Measurements from ENCODE around the gene CARD11.
"Not testable (repeated sequence)": the region's sequence is repeated elsewhere in the genome, so short reads cannot be mapped to it uniquely, and the experiment has no call there.

CARD11 gene

GRCh38 chr7:2959103-2959680 is 84.5 kb downstream of the CARD11 start:
- no peak for DNase-seq

- no peak for DNase-seq
Observed at GRCh38 chr7:2958416-2959102, 85.1 kb downstream of the CARD11 start.

GRCh38 chr7:2957369-2957727 is 86.3 kb downstream of the CARD11 start:
- not testable (repeated sequence) for DNase-seq

- DNase-seq: no peak
Observed at GRCh38 chr7:2956526-2957368, 86.9 kb downstream of the CARD11 start.

- no peak for DNase-seq
Observed at GRCh38 chr7:2956076-2956475, 87.6 kb downstream of the CARD11 start.

- DNase-seq: no peak
Observed at GRCh38 chr7:2955269-2955668, 88.4 kb downstream of the CARD11 start.

- DNase-seq: no peak
Observed at GRCh38 chr7:2954433-2954853, 89.2 kb downstream of the CARD11 start.

GRCh38 chr7:2953588-2954407 is 89.9 kb downstream of the CARD11 start:
- DNase-seq: no peak

GRCh38 chr7:2953099-2953498 is 90.6 kb downstream of the CARD11 start:
- DNase-seq: no peak

- no peak for DNase-seq
Observed at GRCh38 chr7:2952316-2952715, 91.4 kb downstream of the CARD11 start.

GRCh38 chr7:2950578-2950977 is 93.1 kb downstream of the CARD11 start:
- no peak for DNase-seq

GRCh38 chr7:2948749-2949148 is 94.9 kb downstream of the CARD11 start:
- DNase-seq: no peak

GRCh38 chr7:2947058-2947780 is 96.4 kb downstream of the CARD11 start:
- DNase-seq: no peak

- DNase-seq: no peak
Observed at GRCh38 chr7:2945171-2945570, 98.5 kb downstream of the CARD11 start.

GRCh38 chr7:2944739-2945138 is 98.9 kb downstream of the CARD11 start:
- no peak for DNase-seq

- DNase-seq: no peak
Observed at GRCh38 chr7:2943851-2944601, 99.6 kb downstream of the CARD11 start.

GRCh38 chr7:2941216-2941859 is 102.3 kb downstream of the CARD11 start:
- DNase-seq: no peak

- DNase-seq: no peak
Observed at GRCh38 chr7:2940466-2940865, 103.2 kb downstream of the CARD11 start.

- no peak for DNase-seq
Observed at GRCh38 chr7:2939193-2939885, 104.3 kb downstream of the CARD11 start.

GRCh38 chr7:2938514-2939192 is 105.0 kb downstream of the CARD11 start:
- no peak for DNase-seq
